Liver (tissue), 9 donors: ENCODE measurements around the gene ZNF592. TPM values are rescaled to one million over a fixed set of nuclear protein-coding genes. Genes with fewer than 3 reads are reported as not detected.

Experiments used
- DNase-seq: peaks from one replicate; pipeline ENCODE4 v3.0.0-alpha.2; 2017; ENCODE audit warnings: low spot score
- H3K27ac ChIP-seq, 2 donors: one replicate each; pipeline ENCODE4 v1.7.0; 2013; ENCODE audit warnings: inconsistent platforms in 2 of 2, low read length in 2 of 2, control low read depth in 1 of 2, low read depth in 1 of 2, mild to moderate bottlenecking in 1 of 2
- H3K27me3 ChIP-seq, 4 donors: one replicate each; pipeline versions ENCODE4 v1.6.1 to v1.7.0; 2013; ENCODE audit warnings: low read length in 3 of 4, inconsistent platforms in 1 of 4, mild to moderate bottlenecking in 1 of 4, moderate library complexity in 1 of 4; ENCODE audit not compliant: control insufficient read depth in 4 of 4, insufficient read depth in 4 of 4
- H3K36me3 ChIP-seq, 4 donors: one replicate each; pipeline versions ENCODE4 v1.6.1 to v1.7.0; 2013; ENCODE audit warnings: low read length in 3 of 4, mild to moderate bottlenecking in 3 of 4, low read depth in 1 of 4, moderate library complexity in 1 of 4; ENCODE audit not compliant: control insufficient read depth in 4 of 4, insufficient read depth in 3 of 4
- H3K4me1 ChIP-seq, 4 donors: one replicate each; pipeline versions ENCODE4 v1.6.1 to v1.7.0; 2013; ENCODE audit warnings: low read length in 3 of 4, mild to moderate bottlenecking in 3 of 4, moderate library complexity in 1 of 4; ENCODE audit not compliant: control insufficient read depth in 4 of 4, insufficient read depth in 4 of 4
- H3K4me3 ChIP-seq, 3 donors: one replicate each; pipeline versions ENCODE4 v1.6.1 to v1.7.0; 2013; ENCODE audit warnings: low read length in 3 of 3, control low read depth in 1 of 3, low read depth in 1 of 3, mild to moderate bottlenecking in 1 of 3
- H3K9ac ChIP-seq, 2 donors: one replicate each; pipeline ENCODE4 v1.7.0; 2013; ENCODE audit warnings: low read length in 2 of 2, mild to moderate bottlenecking in 2 of 2, moderate library complexity in 2 of 2, control low read depth in 1 of 2, low read depth in 1 of 2
- H3K9me3 ChIP-seq, 4 donors: one replicate each; pipeline versions ENCODE4 v1.6.1 to v1.7.0; 2013; ENCODE audit warnings: low read length in 3 of 4; ENCODE audit not compliant: control insufficient read depth in 4 of 4
- EGR1 ChIP-seq, 2 donors: IDR thresholded peaks; 2 replicates each; pipeline ENCODE4 v1.6.1; 2016 to 2018; ENCODE audit warnings: antibody characterized with exemption in 2 of 2, low read depth in 2 of 2
- FOXA1 ChIP-seq: IDR thresholded peaks from 2 replicates; pipeline ENCODE4 v1.6.1; 2016; ENCODE audit warnings: antibody characterized with exemption
- FOXA2 ChIP-seq: IDR thresholded peaks from 2 replicates; pipeline ENCODE4 v1.6.1; 2016; ENCODE audit warnings: antibody characterized with exemption
- GABPA ChIP-seq, 2 donors: IDR thresholded peaks in 1 of 2; conservative IDR thresholded peaks in 1 of 2; 2 replicates each; pipeline ENCODE4 v1.6.1; 2016; ENCODE audit warnings: antibody characterized with exemption in 2 of 2, mild to moderate bottlenecking in 1 of 2, moderate library complexity in 1 of 2
- HNF4A ChIP-seq, 2 donors: conservative IDR thresholded peaks; 2 replicates each; pipeline ENCODE4 v1.6.1; 2016; ENCODE audit warnings: antibody characterized with exemption in 2 of 2, mild to moderate bottlenecking in 2 of 2
- HNF4G ChIP-seq: IDR thresholded peaks from 2 replicates; pipeline ENCODE4 v1.6.1; 2016; ENCODE audit warnings: antibody characterized with exemption
- JUND ChIP-seq, 2 donors: IDR thresholded peaks; 2 replicates each; pipeline ENCODE4 v1.6.1; 2016; ENCODE audit warnings: antibody characterized with exemption in 2 of 2
- MAX ChIP-seq: IDR thresholded peaks from 2 replicates; pipeline ENCODE4 v1.6.1; 2016; ENCODE audit warnings: antibody characterized with exemption
- NR2F2 ChIP-seq: IDR thresholded peaks from 2 replicates; pipeline ENCODE4 v1.6.1; 2016; ENCODE audit warnings: antibody characterized with exemption
- RAD21 ChIP-seq, 2 donors: IDR thresholded peaks; 2 replicates each; pipeline ENCODE4 v1.6.1; 2016; ENCODE audit warnings: antibody characterized with exemption in 2 of 2, mild to moderate bottlenecking in 2 of 2
- RXRA ChIP-seq, 2 donors: IDR thresholded peaks; 2 replicates each; pipeline ENCODE4 v1.6.1; 2017 to 2018; ENCODE audit warnings: antibody characterized with exemption in 2 of 2, mild to moderate bottlenecking in 1 of 2
- SP1 ChIP-seq: IDR thresholded peaks from 2 replicates; pipeline ENCODE4 v1.6.1; 2018; ENCODE audit warnings: antibody characterized with exemption, mild to moderate bottlenecking
- TAF1 ChIP-seq: conservative IDR thresholded peaks from 2 replicates; pipeline ENCODE4 v1.6.1; 2016; ENCODE audit warnings: antibody characterized with exemption, mild to moderate bottlenecking
- YY1 ChIP-seq: IDR thresholded peaks from 2 replicates; pipeline ENCODE4 v1.6.1; 2016; ENCODE audit warnings: antibody characterized with exemption, mild to moderate bottlenecking
- whole genome bisulfite sequencing: extraction: QIAGEN DNeasy Blood & Tissue Kit; methylation state at CpG from one replicate; pipeline ENCODE4 v1.1.7; 2013; 5-methylcytosine and 5-hydroxymethylcytosine counted together
- polyA plus RNA-seq, 2 donors: library from polyadenylated mRNA; stranded (reverse) in 1 of 2; unstranded in 1 of 2; fragments of 200-250 nt in 1 of 2; fragments of >200 nt in 1 of 2; fragmentation: Nextera tagmentation in 1 of 2; extraction: Ambion mirVana in 1 of 2; gene quantifications; one replicate each; pipeline versions ENCODE4 v1.2.1 to v1.2.3, GENCODE V29; 2013 to 2015
- total RNA-seq, 2 donors: library from RNA; depleted of rRNA; stranded (reverse); fragments of >200 nt; gene quantifications; one replicate each; pipeline ENCODE4 v1.2.3, GENCODE V29; 2014
- TF ChIP-seq, protein P1 (sequence below): IDR thresholded peaks from 2 replicates; pipeline ENCODE4 v1.6.1; 2016; ENCODE audit warnings: antibody characterized with exemption
- TF ChIP-seq, protein P2 (sequence below): fragments of 150-350 bp; IDR thresholded peaks from 2 replicates; pipeline ENCODE4 v1.5.1; 2017; ENCODE audit warnings: improper control_type of control experiment, low read depth, low read length; ENCODE audit not compliant: missing input control
- TF ChIP-seq, protein P3 (sequence below): IDR thresholded peaks from 2 replicates; pipeline ENCODE4 v1.6.1; 2016; ENCODE audit warnings: antibody characterized with exemption
- TF ChIP-seq, protein P4 (sequence below): IDR thresholded peaks from 2 replicates; pipeline ENCODE4 v1.6.1; 2016; ENCODE audit warnings: antibody characterized with exemption, mild to moderate bottlenecking
- donor health status: healthy.
- donor health status: healthy.
- donor health status: healthy.
- donor health status: healthy.
- donor health status: healthy.

ZNF592 gene
- total and polyA plus RNA-seq, 4 donors: 4.4 to 10.6 (median 7.5) TPM

- H3K9ac ChIP-seq: peak overlapping the region in 1 of 2 donors; percentile 56
- peaks cover 11 to 27% (median 16%) of the 10 kb centered on the region in 4 donors for H3K4me1 ChIP-seq
- DNase-seq: no peak
- peak overlapping the region; percentile 90 to 92 for H3K27ac ChIP-seq
- H3K9me3 ChIP-seq: no peaks in the 10 kb centered on the region
- TF ChIP-seq RAD21 (IDR thresholded peaks at IDR 0.05) (peak in 1 of 2 donors; percentile 17), EGR1 (IDR thresholded peaks at IDR 0.05; ENCODE audit: low read depth in 2 of 2) (no peak)
- no peaks in the 10 kb centered on the region for H3K36me3 ChIP-seq
- H3K4me3 ChIP-seq: peak overlapping the region in 2 of 3 donors; percentile 3 to 33
- H3K27me3 ChIP-seq: no peaks in the 10 kb centered on the region
- WGBS: 40% methylated on average over 27 of the region's 27 CpGs
Measured at GRCh38 chr15:84817466-84818081, 69.2 kb downstream of the ZNF592 start.

DNA sequence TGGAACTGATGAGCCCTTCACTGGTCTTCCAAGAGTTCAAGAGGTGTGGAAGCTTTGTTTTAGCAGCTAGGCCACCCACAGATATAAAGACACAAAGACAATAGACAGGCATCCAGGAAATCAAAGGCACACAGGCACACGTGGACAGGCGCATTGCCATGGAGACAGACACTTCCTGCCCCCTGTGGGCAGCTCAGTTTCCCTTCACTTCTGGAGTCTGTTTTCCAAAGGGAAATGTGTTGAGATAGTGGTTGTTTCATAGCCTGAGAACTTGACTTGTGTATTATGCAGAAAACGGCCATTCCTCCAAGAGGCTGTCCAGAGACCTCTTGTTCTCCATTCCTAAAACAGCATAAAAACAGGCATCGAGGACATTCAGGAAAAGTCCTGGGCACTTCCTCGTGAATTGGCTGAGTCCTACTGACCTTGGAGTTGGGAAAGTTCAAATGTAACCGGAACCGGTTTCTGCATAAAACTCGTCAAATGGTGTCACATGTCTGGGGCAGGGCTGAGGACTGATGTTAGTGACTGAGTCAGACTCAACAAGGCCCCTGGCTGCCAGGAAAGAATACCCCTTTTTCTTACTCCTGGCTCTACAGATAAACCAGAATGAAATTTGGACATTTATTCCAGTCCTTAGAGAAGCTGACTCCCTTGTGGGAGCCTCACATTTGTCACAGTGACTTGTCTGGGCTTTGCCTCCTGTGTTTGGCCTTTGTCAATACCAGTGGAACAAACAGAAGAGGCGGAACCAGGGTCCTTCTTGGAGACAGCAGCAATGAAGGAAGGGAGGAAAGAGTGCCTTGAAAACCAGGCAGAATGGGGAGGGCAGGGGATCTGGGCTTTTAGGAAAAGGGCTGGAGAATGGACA, 70.1 kb downstream of the ZNF592 start:
- WGBS: 36% methylated on average over 9 of the region's 9 CpGs
- Histone ChIP-seq H3K4me3 (no peak overlapping the region), H3K36me3 (no peaks in the 10 kb centered on the region), H3K9me3 (no peaks in the 10 kb centered on the region), H3K4me1 (peaks cover 11 to 32% (median 19%) of the 10 kb centered on the region in 4 donors), H3K27ac (peak overlapping the region; percentile 90 to 92), H3K9ac (peak overlapping the region; percentile 30 to 77), H3K27me3 (no peaks in the 10 kb centered on the region)
- no peak for DNase-seq
- TF ChIP-seq NR2F2 (peak; percentile 57), EGR1 (IDR thresholded peaks at IDR 0.05; ENCODE audit: low read depth in 2 of 2) (peak; percentile 28 to 55), HNF4G (peak; percentile 6), TAF1 (no peak), SP1 (peak; percentile 60), MAX (peak; percentile 77), RXRA (IDR thresholded peaks at IDR 0.05) (peak; percentile 49 to 75), GABPA (IDR thresholded peaks at IDR 0.05 in 1 of 2, conservative IDR thresholded peaks at IDR 0.05 in 1 of 2) (peak in 1 of 2 donors; percentile 53), FOXA2 (peak; percentile 41), RAD21 (IDR thresholded peaks at IDR 0.05) (peak in 1 of 2 donors; percentile 10), YY1 (peak; percentile 58), FOXA1 (no peak), JUND (IDR thresholded peaks at IDR 0.05) (no peak), HNF4A (conservative IDR thresholded peaks at IDR 0.05) (no peak)
- TF ChIP-seq, protein P1, sequence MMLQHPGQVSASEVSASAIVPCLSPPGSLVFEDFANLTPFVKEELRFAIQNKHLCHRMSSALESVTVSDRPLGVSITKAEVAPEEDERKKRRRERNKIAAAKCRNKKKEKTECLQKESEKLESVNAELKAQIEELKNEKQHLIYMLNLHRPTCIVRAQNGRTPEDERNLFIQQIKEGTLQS: no peak
- TF ChIP-seq, protein P2, sequence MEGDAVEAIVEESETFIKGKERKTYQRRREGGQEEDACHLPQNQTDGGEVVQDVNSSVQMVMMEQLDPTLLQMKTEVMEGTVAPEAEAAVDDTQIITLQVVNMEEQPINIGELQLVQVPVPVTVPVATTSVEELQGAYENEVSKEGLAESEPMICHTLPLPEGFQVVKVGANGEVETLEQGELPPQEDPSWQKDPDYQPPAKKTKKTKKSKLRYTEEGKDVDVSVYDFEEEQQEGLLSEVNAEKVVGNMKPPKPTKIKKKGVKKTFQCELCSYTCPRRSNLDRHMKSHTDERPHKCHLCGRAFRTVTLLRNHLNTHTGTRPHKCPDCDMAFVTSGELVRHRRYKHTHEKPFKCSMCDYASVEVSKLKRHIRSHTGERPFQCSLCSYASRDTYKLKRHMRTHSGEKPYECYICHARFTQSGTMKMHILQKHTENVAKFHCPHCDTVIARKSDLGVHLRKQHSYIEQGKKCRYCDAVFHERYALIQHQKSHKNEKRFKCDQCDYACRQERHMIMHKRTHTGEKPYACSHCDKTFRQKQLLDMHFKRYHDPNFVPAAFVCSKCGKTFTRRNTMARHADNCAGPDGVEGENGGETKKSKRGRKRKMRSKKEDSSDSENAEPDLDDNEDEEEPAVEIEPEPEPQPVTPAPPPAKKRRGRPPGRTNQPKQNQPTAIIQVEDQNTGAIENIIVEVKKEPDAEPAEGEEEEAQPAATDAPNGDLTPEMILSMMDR: no peak
- TF ChIP-seq, protein P3, sequence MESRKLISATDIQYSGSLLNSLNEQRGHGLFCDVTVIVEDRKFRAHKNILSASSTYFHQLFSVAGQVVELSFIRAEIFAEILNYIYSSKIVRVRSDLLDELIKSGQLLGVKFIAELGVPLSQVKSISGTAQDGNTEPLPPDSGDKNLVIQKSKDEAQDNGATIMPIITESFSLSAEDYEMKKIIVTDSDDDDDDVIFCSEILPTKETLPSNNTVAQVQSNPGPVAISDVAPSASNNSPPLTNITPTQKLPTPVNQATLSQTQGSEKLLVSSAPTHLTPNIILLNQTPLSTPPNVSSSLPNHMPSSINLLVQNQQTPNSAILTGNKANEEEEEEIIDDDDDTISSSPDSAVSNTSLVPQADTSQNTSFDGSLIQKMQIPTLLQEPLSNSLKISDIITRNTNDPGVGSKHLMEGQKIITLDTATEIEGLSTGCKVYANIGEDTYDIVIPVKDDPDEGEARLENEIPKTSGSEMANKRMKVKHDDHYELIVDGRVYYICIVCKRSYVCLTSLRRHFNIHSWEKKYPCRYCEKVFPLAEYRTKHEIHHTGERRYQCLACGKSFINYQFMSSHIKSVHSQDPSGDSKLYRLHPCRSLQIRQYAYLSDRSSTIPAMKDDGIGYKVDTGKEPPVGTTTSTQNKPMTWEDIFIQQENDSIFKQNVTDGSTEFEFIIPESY: no peak
- TF ChIP-seq, protein P4, sequence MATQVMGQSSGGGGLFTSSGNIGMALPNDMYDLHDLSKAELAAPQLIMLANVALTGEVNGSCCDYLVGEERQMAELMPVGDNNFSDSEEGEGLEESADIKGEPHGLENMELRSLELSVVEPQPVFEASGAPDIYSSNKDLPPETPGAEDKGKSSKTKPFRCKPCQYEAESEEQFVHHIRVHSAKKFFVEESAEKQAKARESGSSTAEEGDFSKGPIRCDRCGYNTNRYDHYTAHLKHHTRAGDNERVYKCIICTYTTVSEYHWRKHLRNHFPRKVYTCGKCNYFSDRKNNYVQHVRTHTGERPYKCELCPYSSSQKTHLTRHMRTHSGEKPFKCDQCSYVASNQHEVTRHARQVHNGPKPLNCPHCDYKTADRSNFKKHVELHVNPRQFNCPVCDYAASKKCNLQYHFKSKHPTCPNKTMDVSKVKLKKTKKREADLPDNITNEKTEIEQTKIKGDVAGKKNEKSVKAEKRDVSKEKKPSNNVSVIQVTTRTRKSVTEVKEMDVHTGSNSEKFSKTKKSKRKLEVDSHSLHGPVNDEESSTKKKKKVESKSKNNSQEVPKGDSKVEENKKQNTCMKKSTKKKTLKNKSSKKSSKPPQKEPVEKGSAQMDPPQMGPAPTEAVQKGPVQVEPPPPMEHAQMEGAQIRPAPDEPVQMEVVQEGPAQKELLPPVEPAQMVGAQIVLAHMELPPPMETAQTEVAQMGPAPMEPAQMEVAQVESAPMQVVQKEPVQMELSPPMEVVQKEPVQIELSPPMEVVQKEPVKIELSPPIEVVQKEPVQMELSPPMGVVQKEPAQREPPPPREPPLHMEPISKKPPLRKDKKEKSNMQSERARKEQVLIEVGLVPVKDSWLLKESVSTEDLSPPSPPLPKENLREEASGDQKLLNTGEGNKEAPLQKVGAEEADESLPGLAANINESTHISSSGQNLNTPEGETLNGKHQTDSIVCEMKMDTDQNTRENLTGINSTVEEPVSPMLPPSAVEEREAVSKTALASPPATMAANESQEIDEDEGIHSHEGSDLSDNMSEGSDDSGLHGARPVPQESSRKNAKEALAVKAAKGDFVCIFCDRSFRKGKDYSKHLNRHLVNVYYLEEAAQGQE: peak; percentile 19
